Astrocyte of the cerebellum (primary cell): Measurements from ENCODE around the gene MBD3.

Experiments used
- DNase-seq: peaks from one replicate; pipeline ENCODE4 v3.0.0-alpha.2; 2011; ENCODE audit warnings: low read depth
- H3K4me3 ChIP-seq: 2 replicates; pipeline ENCODE4 v1.5.1; 2011; ENCODE audit warnings: mild to moderate bottlenecking, low read depth, low read length, moderate library complexity
- in situ Hi-C: cut with HindIII; loops from 2 replicates; pipeline ENCODE4 v1.10.0; 2017; ENCODE audit warnings: low sequenced_read_pairs
- TF ChIP-seq, protein P1 (sequence below): IDR thresholded peaks from 2 replicates; pipeline ENCODE4 v1.5.1; 2012; ENCODE audit warnings: low read length, low read depth, moderate library complexity, mild to moderate bottlenecking; ENCODE audit errors: missing control alignments

MBD3 gene

DNA sequence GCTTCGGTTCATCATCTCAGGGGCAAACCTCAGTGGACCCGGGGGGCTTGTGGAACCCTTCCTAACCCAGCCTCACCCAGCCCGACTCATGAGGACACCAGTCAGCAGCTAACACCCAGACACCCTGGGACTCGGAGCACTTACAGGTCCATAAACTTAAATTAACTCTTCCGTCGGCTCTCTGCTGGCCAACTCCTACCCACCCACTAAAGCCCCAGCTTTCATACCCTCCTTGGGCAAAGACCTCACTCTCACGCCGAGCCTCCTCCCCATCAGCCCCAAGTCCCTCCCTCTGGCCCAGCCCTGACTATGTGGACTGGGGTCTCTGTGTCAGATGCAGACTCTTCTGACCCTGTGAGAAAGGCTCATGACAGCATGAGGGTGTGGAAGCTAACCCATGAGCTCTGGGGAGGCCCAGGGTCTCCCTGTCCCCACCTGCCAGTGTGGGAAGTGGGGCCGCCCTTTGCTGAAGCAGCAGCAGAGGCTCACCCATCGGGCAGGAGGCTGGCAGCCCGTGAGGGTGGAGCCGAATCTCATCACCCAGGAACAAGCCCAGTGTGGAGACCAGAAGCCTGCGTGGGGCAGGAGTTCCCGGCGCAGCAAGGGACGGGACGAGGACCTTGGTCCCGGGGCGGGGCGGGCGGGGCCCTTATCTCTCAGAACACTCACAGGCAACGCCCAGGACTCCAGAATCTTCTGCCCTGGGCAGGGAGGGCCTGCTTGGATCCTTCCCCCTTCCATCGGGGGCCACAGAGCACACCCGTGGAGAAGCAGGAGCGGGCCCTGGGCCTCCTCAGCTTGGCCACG is 40.0 kb upstream of the MBD3 start:
- DNase-seq: no peak
- TF ChIP-seq, protein P1, sequence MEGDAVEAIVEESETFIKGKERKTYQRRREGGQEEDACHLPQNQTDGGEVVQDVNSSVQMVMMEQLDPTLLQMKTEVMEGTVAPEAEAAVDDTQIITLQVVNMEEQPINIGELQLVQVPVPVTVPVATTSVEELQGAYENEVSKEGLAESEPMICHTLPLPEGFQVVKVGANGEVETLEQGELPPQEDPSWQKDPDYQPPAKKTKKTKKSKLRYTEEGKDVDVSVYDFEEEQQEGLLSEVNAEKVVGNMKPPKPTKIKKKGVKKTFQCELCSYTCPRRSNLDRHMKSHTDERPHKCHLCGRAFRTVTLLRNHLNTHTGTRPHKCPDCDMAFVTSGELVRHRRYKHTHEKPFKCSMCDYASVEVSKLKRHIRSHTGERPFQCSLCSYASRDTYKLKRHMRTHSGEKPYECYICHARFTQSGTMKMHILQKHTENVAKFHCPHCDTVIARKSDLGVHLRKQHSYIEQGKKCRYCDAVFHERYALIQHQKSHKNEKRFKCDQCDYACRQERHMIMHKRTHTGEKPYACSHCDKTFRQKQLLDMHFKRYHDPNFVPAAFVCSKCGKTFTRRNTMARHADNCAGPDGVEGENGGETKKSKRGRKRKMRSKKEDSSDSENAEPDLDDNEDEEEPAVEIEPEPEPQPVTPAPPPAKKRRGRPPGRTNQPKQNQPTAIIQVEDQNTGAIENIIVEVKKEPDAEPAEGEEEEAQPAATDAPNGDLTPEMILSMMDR: no peak
- no peak overlapping the region for H3K4me3 ChIP-seq
- in situ Hi-C loops: no loop called here

DNA sequence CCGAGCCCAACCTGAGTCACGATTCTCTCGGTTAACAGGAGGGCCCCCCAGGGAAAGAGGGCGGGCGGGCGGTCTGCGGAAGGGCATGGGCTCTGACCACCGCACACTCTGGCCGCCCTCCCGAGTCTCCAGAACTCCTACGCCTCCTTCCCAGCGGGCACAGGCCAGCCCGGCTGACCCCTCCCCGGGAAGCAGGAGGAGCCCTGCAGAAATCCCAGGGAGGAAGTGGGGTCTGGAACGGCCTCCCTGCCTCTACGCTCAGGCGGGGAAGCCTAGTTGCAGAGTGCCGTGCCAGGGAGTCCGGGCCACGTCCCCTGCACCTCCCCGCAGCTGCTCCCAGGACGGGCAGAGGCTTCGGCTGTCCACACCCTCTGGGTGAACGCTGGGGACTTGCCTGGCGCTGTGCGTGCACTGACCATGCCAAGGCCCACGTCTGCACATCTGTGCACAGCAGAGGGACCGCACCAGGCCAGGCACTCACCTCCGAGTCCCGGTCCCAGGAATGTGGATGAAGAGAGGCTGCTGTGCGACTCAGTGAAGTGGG is 39.0 kb upstream of the MBD3 start:
- in situ Hi-C loops: no loop called here
- no peak for DNase-seq
- no peak overlapping the region for H3K4me3 ChIP-seq
- TF ChIP-seq, protein P1: no peak

DNA sequence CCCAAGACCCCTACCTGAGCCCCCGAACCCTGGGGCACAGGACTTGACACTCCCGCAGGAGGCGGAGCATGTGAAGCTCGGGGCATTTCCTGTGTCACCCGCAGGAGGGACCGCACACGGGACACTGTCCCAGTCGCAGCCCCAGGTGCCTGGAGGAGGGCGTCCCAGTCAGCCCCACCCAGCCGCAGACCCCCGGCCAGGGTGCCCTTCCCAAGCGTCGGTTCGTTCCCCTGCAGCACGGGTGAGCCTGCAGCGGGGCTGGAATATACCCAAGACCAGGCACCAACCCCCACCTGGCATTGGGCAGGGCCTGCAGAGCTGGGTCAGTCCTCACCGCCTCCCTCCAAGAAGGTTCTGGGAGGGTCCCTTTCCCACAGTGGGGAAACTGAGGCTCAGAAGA is 38.1 kb upstream of the MBD3 start:
- no peak overlapping the region for H3K4me3 ChIP-seq
- in situ Hi-C loops: no loop called here
- TF ChIP-seq, protein P1: no peak
- no peak for DNase-seq

DNA sequence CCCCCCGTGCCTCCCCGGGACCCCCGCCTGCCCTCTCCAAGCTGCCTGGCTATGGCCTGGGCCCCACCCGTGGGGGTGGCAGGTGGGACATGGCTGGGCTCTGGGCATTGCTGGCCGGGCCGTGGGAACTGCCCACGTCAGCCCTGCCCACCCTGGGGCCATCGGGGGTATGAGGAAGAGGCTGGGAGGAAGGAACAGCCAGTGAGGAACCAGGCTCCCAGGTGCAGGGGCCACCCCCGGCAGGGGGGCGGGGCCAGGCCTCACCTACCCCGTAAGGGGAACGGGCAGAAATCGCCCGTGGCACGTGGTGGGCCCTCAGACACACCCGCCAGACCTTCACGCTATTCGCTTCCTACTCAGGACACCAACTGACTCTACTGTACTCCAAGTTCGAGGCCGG is 37.3 kb upstream of the MBD3 start:
- DNase-seq: no peak
- in situ Hi-C loops: no loop called here
- H3K4me3 ChIP-seq: no peak overlapping the region
- TF ChIP-seq, protein P1: no peak

DNA sequence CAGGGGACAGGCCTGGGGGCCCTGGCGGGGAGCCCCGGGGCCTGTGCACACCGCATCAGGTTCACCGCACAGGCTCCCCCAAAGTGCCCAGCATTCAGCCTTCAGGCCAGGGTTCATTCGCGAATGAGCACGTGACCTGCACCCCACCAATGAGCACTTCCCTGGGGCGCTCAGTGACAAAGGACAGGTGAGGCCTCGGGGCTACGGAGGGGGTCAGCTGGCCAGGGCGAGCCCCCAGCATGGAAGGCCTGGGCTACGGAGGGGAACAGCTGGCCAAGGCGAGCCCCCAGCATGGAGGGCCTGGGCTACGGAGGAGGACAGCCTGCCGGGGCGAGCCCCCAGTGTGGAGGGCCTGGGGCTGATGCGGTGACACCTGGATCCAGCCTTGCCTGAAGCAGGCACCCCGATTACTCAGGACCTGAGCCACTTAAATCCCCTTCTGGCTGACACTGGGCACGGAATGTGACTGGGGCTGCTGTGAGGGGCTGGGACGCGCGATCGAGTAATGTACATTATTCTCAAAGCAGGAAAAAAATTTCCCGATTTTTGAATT is 36.7 kb upstream of the MBD3 start:
- H3K4me3 ChIP-seq: no peak overlapping the region
- no peak for DNase-seq
- in situ Hi-C loops: no loop called here
- TF ChIP-seq, protein P1: no peak

DNA sequence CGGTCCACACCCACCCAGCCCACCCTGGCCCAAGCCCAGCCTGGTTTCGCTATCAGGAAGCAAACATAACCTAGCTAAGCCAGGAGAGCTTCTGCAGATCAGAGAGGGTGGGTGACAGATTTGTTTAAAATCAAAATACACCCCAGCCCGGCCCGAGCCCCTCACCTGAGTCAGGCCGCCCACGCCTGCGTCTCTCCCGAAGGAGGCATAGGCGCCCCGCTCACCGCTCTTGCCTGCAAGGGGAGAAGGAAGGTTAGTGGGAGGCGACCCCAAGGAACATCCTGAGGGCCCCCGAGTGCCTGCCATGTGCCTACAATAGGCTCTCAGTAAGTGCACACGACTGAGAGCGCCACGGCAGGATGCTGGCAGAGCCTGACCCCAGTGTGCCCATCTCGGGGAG is 34.5 kb upstream of the MBD3 start:
- H3K4me3 ChIP-seq: no peak overlapping the region
- TF ChIP-seq, protein P1: no peak
- no peak for DNase-seq
- in situ Hi-C loops: no loop called here
